H1 (cell line): ENCODE measurements around the gene TRAPPC12. TPM values are rescaled to one million over a fixed set of nuclear protein-coding genes. Genes with fewer than 3 reads are reported as not detected.

Experiments used
- ATF2 ChIP-seq: IDR thresholded peaks from 2 replicates; pipeline ENCODE4 v1.6.1; 2012; ENCODE audit warnings: low read length, inconsistent platforms
- JUND ChIP-seq: IDR thresholded peaks from 2 replicates; pipeline ENCODE4 v1.6.1; 2011; ENCODE audit warnings: mild to moderate bottlenecking, improper control_type of control experiment, low read length
- POLR2A ChIP-seq, 2 experiments: IDR thresholded peaks; 1 replicate in 1 of 2; 2 replicates in 1 of 2; pipeline ENCODE4 v1.6.1; 2011; ENCODE audit warnings: low read depth in 2 of 2, low read length in 2 of 2, mild to moderate bottlenecking in 2 of 2; ENCODE audit errors: control extremely low read depth in 1 of 2
- SAP30 ChIP-seq: fragments of 300-600 bp; sonication (generic); IDR thresholded peaks from 2 replicates; pipeline ENCODE4 v1.7.1; 2012; ENCODE audit warnings: low read length, moderate library complexity, mild to moderate bottlenecking, inconsistent platforms; ENCODE audit not compliant: insufficient read depth, insufficient replicate concordance
- SP2 ChIP-seq: IDR thresholded peaks from 2 replicates; pipeline ENCODE4 v1.6.1; 2012; ENCODE audit warnings: mild to moderate bottlenecking, low read length, inconsistent platforms
- USF2 ChIP-seq: IDR thresholded peaks from 2 replicates; pipeline ENCODE4 v1.6.1; 2011; ENCODE audit warnings: low read length, improper control_type of control experiment
- polyA plus RNA-seq, 7 experiments: library from polyadenylated mRNA; depleted of rRNA in 3 of 7; stranded (reverse) in 5 of 7; unstranded in 2 of 7; fragments of >200 nt in 5 of 7; fragments of 200-250 nt in 2 of 7; gene quantifications; 1 replicate in 5 of 7; 2 replicates in 1 of 7; 4 replicates in 1 of 7; pipeline versions ENCODE4 v1.2.1 to v1.2.3, GENCODE V29; 2011 to 2013; ENCODE audit warnings: missing spikeins in 2 of 7, mixed read lengths in 2 of 7
- total RNA-seq: library from RNA; stranded (reverse); fragmentation: NEBNext Ultra II Directional; extraction: Animal tissue kit (Norgen Biotek cat#: 25700); gene quantifications from 2 replicates; pipeline ENCODE4 v1.2.1, GENCODE V29; 2021
- TF ChIP-seq, protein P1 (sequence below): IDR thresholded peaks from 2 replicates; pipeline ENCODE4 v1.6.1; 2012; ENCODE audit warnings: inconsistent platforms

TRAPPC12 gene
- total and polyA plus RNA-seq, 2 of the 8 experiments (the other 6 are each of a cell fraction or from before 2014, with no cell fraction given), result 35.0 to 67.3 TPM

DNA sequence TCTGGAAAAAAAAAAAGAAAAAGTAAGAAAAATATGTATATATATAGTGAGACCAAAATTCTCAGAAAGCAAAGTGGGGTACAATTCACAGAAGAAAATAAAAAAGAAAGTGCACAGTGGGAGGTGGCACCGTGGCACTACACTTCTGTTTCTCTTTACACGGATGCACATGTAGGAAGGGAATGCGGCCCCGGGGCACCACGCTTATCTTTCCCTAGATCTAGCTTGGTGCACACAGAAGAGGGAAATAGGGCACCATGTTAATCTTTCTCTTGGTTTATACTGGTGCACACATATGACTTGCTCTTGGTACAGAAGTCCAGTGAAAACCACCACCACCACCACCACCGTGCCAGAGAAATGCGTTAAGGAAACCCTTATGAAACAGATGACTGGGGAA lies 33.9 kb upstream of the TRAPPC12 start (continued):
- TF ChIP-seq USF2, result no peak
- no peak for TF ChIP-seq SAP30
- TF ChIP-seq, protein P1, sequence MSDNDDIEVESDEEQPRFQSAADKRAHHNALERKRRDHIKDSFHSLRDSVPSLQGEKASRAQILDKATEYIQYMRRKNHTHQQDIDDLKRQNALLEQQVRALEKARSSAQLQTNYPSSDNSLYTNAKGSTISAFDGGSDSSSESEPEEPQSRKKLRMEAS, result no peak
- no peak for TF ChIP-seq SP2
- no peak for TF ChIP-seq JUND
- TF ChIP-seq ATF2, result no peak
- TF ChIP-seq POLR2A (IDR thresholded peaks at IDR 0.05; ENCODE audit: control extremely low read depth in 1 of 2, low read depth in 2 of 2, low read length in 2 of 2), result no peak
